SK-N-SH (cell line): ENCODE results near the gene NEK3. TPM values are rescaled to one million over a fixed set of nuclear protein-coding genes. Genes with fewer than 3 reads are reported as not detected.

ENCODE experiments used
- CTCF ChIA-PET: fragments of 300-600, 350-600 bp; formaldehyde crosslinking; extraction: SDS; loops from one replicate; lab custom pipeline; 2021; lab: Yijun Ruan, JAX
- POLR2A ChIA-PET: fragments of 350-600 bp; sonication (Branson Sonifier 250); formaldehyde crosslinking; extraction: SDS; loops from one replicate; lab custom pipeline; 2020; ENCODE audit warnings: antibody characterized with exemption, inconsistent platforms; lab: Yijun Ruan, JAX
- DNase-seq: peaks from one replicate; pipeline ENCODE4 v3.0.0; 2012
- H2AFZ ChIP-seq: fragments of 200-600 bp; sonication (generic); 2 replicates; pipeline ENCODE4 v1.8.1; 2016; ENCODE audit warnings: antibody characterized with exemption, mild to moderate bottlenecking, low read depth
- H3F3A ChIP-seq: fragments of 200-600 bp; sonication (generic); replicated peaks from 2 replicates; pipeline ENCODE3; 2016; ENCODE audit warnings: antibody characterized with exemption, mild to moderate bottlenecking; ENCODE audit not compliant: insufficient read depth
- H3K27ac ChIP-seq, 2 experiments: fragments of 200-500 bp in 1 of 2; fragments of 200-600 bp in 1 of 2; sonication (Bioruptor generic) in 1 of 2; sonication (generic), shearing (Covaris generic) in 1 of 2; 2 replicates each; pipeline versions ENCODE4 v1.5.1 to v1.6.1; 2014 to 2016; ENCODE audit warnings: low read depth in 2 of 2, inconsistent platforms in 1 of 2, low read length in 1 of 2, mild to moderate bottlenecking in 1 of 2, mixed read lengths in 1 of 2
- H3K27me3 ChIP-seq: fragments of 200-600 bp; sonication (generic), shearing (Covaris generic); 2 replicates; pipeline ENCODE4 v1.6.1; 2016; ENCODE audit warnings: mixed run types; ENCODE audit not compliant: insufficient read depth
- H3K36me3 ChIP-seq, 2 experiments: fragments of 200-500 bp in 1 of 2; fragments of 200-600 bp in 1 of 2; sonication (Bioruptor generic) in 1 of 2; sonication (generic) in 1 of 2; replicated peaks in 1 of 2; 2 replicates each; pipeline versions ENCODE3 to v1.5.1; 2014 to 2016; ENCODE audit warnings: low read length in 1 of 2, mild to moderate bottlenecking in 1 of 2; ENCODE audit not compliant: insufficient read depth in 2 of 2, control insufficient read depth in 1 of 2
- H3K4me1 ChIP-seq, 2 experiments: fragments of 200-500 bp in 1 of 2; fragments of 200-600 bp in 1 of 2; sonication (Bioruptor generic) in 1 of 2; sonication (generic), shearing (Covaris generic) in 1 of 2; 2 replicates each; pipeline versions ENCODE4 v1.5.1 to v1.6.1; 2014 to 2016; ENCODE audit warnings: low read depth in 1 of 2, low read length in 1 of 2, mixed run types in 1 of 2; ENCODE audit not compliant: insufficient read depth in 2 of 2, control insufficient read depth in 1 of 2
- H3K4me2 ChIP-seq: fragments of 200-600 bp; sonication (generic), shearing (Covaris generic); 2 replicates; pipeline ENCODE4 v1.6.1; 2017; ENCODE audit warnings: mixed run types
- H3K4me3 ChIP-seq, 2 experiments: fragments of 200-500 bp in 1 of 2; fragments of 200-600 bp in 1 of 2; sonication (Bioruptor generic) in 1 of 2; sonication (generic), shearing (Covaris generic) in 1 of 2; 2 replicates each; pipeline versions ENCODE4 v1.5.1 to v1.8.1; 2014 to 2016; ENCODE audit warnings: low read depth in 2 of 2, inconsistent platforms in 1 of 2, low read length in 1 of 2, mild to moderate bottlenecking in 1 of 2, mixed read lengths in 1 of 2, moderate library complexity in 1 of 2
- H3K79me2 ChIP-seq: fragments of 200-600 bp; sonication (generic); 2 replicates; pipeline ENCODE4 v1.8.1; 2017; ENCODE audit warnings: mild to moderate bottlenecking; ENCODE audit not compliant: insufficient read depth
- H3K9ac ChIP-seq: fragments of 200-600 bp; sonication (generic); 2 replicates; pipeline ENCODE4 v1.6.1; 2017; ENCODE audit warnings: mixed run types
- H3K9me2 ChIP-seq: fragments of 200-600 bp; sonication (generic); 2 replicates; pipeline ENCODE4 v1.6.1; 2017; ENCODE audit warnings: mixed run types
- H3K9me3 ChIP-seq: fragments of 200-600 bp; sonication (generic); 2 replicates; pipeline ENCODE4 v1.6.1; 2017; ENCODE audit warnings: mixed run types, mild to moderate bottlenecking, moderate library complexity
- H4K20me1 ChIP-seq: fragments of 200-600 bp; sonication (generic); 2 replicates; pipeline ENCODE4 v1.6.1; 2017; ENCODE audit warnings: mild to moderate bottlenecking, mixed run types; ENCODE audit not compliant: insufficient read depth
- CHD2 ChIP-seq: fragments of 150-350 bp; IDR thresholded peaks from 2 replicates; pipeline ENCODE4 v1.6.1; 2018; ENCODE audit warnings: low read length; ENCODE audit not compliant: partially characterized antibody
- EZH2phosphoT487 ChIP-seq: fragments of 200-600 bp; sonication (generic); IDR thresholded peaks from 2 replicates; pipeline ENCODE4 v1.6.1; 2017; ENCODE audit warnings: low read depth, mixed run types, mild to moderate bottlenecking, antibody characterized with exemption, moderate library complexity, borderline replicate concordance
- FOXJ3 ChIP-seq: sonication (generic); formaldehyde crosslinking; IDR thresholded peaks from 2 replicates; pipeline ENCODE4 v1.5.1; 2020; ENCODE audit warnings: mild to moderate bottlenecking, missing genetic modification reagents
- FOXM1 ChIP-seq: IDR thresholded peaks from 2 replicates; pipeline ENCODE4 v1.4.0; 2012; ENCODE audit warnings: low read depth, mild to moderate bottlenecking
- GATA2 ChIP-seq: sonication (generic); formaldehyde crosslinking; IDR thresholded peaks from 2 replicates; pipeline ENCODE4 v1.5.0; 2020; ENCODE audit warnings: mild to moderate bottlenecking, missing genetic modification reagents
- PBX3 ChIP-seq: IDR thresholded peaks from 2 replicates; pipeline ENCODE4; 2012
- POLR2AphosphoS5 ChIP-seq: IDR thresholded peaks from 2 replicates; pipeline ENCODE4 v1.6.1; 2012; ENCODE audit warnings: low read depth, low read length
- RAD21 ChIP-seq: IDR thresholded peaks from 2 replicates; pipeline ENCODE4 v1.6.1; 2012; ENCODE audit warnings: mild to moderate bottlenecking, low read length
- TAF1 ChIP-seq: IDR thresholded peaks from 2 replicates; pipeline ENCODE4 v1.6.1; 2012; ENCODE audit warnings: low read depth, mild to moderate bottlenecking, low read length, moderate library complexity, borderline replicate concordance
- TCF12 ChIP-seq: IDR thresholded peaks from 2 replicates; pipeline ENCODE4 v1.4.0; 2012
- TEAD4 ChIP-seq: IDR thresholded peaks from 2 replicates; pipeline ENCODE4 v1.4.0; 2012; ENCODE audit warnings: mild to moderate bottlenecking, borderline replicate concordance; ENCODE audit not compliant: insufficient read depth
- YY1 ChIP-seq: IDR thresholded peaks from 2 replicates; pipeline ENCODE4 v1.4.0; 2012; ENCODE audit warnings: low read depth, mild to moderate bottlenecking
- WGBS: methylation state at CpG from one replicate; pipeline ENCODE4 v1.1.6; 2017; ENCODE audit warnings: low lambda C conversion rate; 5-methylcytosine and 5-hydroxymethylcytosine counted together
- polyA plus RNA-seq, 3 experiments: library from polyadenylated mRNA; depleted of rRNA; stranded (reverse); fragments of >200 nt; gene quantifications; 2 replicates each; pipeline ENCODE4 v1.2.3, GENCODE V29; 2012
- TF ChIP-seq, protein P1 (sequence below): fragments of 150-350 bp; IDR thresholded peaks from 2 replicates; pipeline ENCODE4 v1.6.1; 2017; ENCODE audit warnings: antibody characterized with exemption, low read length, low read depth, borderline replicate concordance
- TF ChIP-seq, protein P2 (sequence below): IDR thresholded peaks from 2 replicates; pipeline ENCODE4 v1.6.1; 2012; ENCODE audit warnings: mild to moderate bottlenecking, low read depth, low read length, moderate library complexity

NEK3 gene
- polyA plus RNA-seq, 1 of the 3 experiments (the other 2 are of a cell fraction): 12.7 TPM

GRCh38 chr13:52141299-52141698, 18.1 kb downstream of the NEK3 start (continued):
- TF ChIP-seq, protein P1, sequence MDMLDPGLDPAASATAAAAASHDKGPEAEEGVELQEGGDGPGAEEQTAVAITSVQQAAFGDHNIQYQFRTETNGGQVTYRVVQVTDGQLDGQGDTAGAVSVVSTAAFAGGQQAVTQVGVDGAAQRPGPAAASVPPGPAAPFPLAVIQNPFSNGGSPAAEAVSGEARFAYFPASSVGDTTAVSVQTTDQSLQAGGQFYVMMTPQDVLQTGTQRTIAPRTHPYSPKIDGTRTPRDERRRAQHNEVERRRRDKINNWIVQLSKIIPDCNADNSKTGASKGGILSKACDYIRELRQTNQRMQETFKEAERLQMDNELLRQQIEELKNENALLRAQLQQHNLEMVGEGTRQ: no peak
- TF ChIP-seq, protein P2, sequence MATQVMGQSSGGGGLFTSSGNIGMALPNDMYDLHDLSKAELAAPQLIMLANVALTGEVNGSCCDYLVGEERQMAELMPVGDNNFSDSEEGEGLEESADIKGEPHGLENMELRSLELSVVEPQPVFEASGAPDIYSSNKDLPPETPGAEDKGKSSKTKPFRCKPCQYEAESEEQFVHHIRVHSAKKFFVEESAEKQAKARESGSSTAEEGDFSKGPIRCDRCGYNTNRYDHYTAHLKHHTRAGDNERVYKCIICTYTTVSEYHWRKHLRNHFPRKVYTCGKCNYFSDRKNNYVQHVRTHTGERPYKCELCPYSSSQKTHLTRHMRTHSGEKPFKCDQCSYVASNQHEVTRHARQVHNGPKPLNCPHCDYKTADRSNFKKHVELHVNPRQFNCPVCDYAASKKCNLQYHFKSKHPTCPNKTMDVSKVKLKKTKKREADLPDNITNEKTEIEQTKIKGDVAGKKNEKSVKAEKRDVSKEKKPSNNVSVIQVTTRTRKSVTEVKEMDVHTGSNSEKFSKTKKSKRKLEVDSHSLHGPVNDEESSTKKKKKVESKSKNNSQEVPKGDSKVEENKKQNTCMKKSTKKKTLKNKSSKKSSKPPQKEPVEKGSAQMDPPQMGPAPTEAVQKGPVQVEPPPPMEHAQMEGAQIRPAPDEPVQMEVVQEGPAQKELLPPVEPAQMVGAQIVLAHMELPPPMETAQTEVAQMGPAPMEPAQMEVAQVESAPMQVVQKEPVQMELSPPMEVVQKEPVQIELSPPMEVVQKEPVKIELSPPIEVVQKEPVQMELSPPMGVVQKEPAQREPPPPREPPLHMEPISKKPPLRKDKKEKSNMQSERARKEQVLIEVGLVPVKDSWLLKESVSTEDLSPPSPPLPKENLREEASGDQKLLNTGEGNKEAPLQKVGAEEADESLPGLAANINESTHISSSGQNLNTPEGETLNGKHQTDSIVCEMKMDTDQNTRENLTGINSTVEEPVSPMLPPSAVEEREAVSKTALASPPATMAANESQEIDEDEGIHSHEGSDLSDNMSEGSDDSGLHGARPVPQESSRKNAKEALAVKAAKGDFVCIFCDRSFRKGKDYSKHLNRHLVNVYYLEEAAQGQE: no peak
- TF ChIP-seq TCF12 (no peak), GATA2 (CRISPR knock-in tag) (no peak)

DNA sequence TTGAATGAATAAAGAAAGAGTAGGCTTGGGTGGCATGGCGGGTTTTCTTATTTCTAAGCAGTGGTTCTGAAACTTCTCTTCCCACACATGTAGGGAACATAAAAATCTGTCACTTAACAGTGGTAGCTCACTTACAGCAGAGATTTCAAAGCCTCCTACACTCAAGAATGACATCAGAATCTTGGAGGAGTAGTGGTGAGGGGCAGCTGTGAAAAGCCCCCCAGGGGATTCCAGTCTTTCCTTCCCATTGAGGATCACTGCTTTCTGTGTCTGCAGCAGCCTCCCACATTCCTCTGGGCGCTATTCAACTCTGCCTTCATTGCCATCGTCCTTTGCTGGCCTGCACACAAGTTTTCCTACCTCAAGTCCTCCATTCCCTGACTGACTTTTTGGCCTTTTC, 21.9 kb downstream of the NEK3 start:
- Histone ChIP-seq H3K4me2 (no peak overlapping the region), H3K27me3 (no peaks in the 10 kb centered on the region), H4K20me1 (no peaks in the 10 kb centered on the region), H3K27ac (no peak overlapping the region), H3K4me3 (no peak overlapping the region), H3K9me3 (no peaks in the 10 kb centered on the region), H3K36me3 (peaks cover 29 to 46% of the 10 kb centered on the region in 2 experiments), H3F3A (peaks cover 4% of the 10 kb centered on the region), H2AFZ (no peak overlapping the region), H3K9ac (no peak overlapping the region), H3K9me2 (no peaks in the 10 kb centered on the region), H3K79me2 (no peaks in the 10 kb centered on the region), H3K4me1 (no peaks in the 10 kb centered on the region)
- WGBS: 89% methylated on average over 3 of the region's 3 CpGs
- ChIA-PET CTCF (interaction anchor here (2.5 kb wide), 1 partner anchor 9 kb away, joined by 7 read pairs; the partner anchor contains the start of gene NEK5), POLR2A (no interaction called here)
- TF ChIP-seq POLR2AphosphoS5 (no peak), TEAD4 (no peak), PBX3 (no peak), RAD21 (no peak), FOXM1 (no peak), FOXJ3 (no peak), EZH2phosphoT487 (no peak), YY1 (no peak), TAF1 (no peak), CHD2 (no peak)
- TF ChIP-seq, protein P2: no peak
- TF ChIP-seq, protein P1: no peak
- DNase-seq: no peak
